K562 (cell line): Measurements from ENCODE around the gene WWOX. TPM values are rescaled to one million over a fixed set of nuclear protein-coding genes. Genes with fewer than 3 reads are reported as not detected.

Experiments
- ATAC-seq: fragments of 200-7000 bp; cut with Tn5 transposase; 3 replicates; pipeline ENCODE4 v1.9.1; 2020; ENCODE audit warnings: moderate library complexity
- BruUV-seq: library from RNA; stranded (reverse); fragments of 400-500 nt; replicated peaks from 2 replicates; lab custom pipeline; 2021; lab: Mats Ljungman, UMichigan
- CTCF ChIA-PET: fragments of 300-600 bp; formaldehyde crosslinking; extraction: SDS; loops from one replicate; lab custom pipeline; 2021; ENCODE audit warnings: low intra/inter-chr PET ratio; lab: Yijun Ruan, JAX
- POLR2A ChIA-PET: fragments of 300-600, 350-650 bp; sonication (Branson Sonifier 250); formaldehyde crosslinking; extraction: SDS; loops from one replicate; lab custom pipeline; 2021; ENCODE audit warnings: antibody characterized with exemption, inconsistent platforms; lab: Yijun Ruan, JAX
- DNase-seq, 4 experiments: peaks; one replicate each; pipeline versions ENCODE4 v3.0.0 to v3.0.0-alpha.2; 2011 to 2018; ENCODE audit warnings: low spot score in 3 of 4, mixed read lengths in 3 of 4; ENCODE audit errors: extremely low read depth in 1 of 4
- FAIRE-seq: peaks from 2 replicates; lab custom pipeline; 2011; peaks lifted over from hg19 to GRCh38; lab: Jason Lieb, UNC
- H2AFZ ChIP-seq: 2 replicates; pipeline ENCODE4 v1.6.0; 2011; ENCODE audit warnings: low read depth, low read length, control low read depth, inconsistent platforms
- H3K27ac ChIP-seq: fragments of 200-600 bp; 3 replicates; pipeline ENCODE4 v1.8.0; 2011; ENCODE audit warnings: low read depth, mild to moderate bottlenecking, control low read depth, inconsistent platforms, low read length, moderate library complexity, mixed read lengths; ENCODE audit errors: extremely low read depth
- H3K27me3 ChIP-seq, 2 experiments: fragments of 300-600 bp in 1 of 2; 2 replicates in 1 of 2; 3 replicates in 1 of 2; pipeline versions ENCODE4 v1.6.0 to v1.8.0; 2011; ENCODE audit warnings: inconsistent platforms in 2 of 2, low read length in 2 of 2, mild to moderate bottlenecking in 1 of 2, mixed read lengths in 1 of 2, moderate library complexity in 1 of 2; ENCODE audit not compliant: control insufficient read depth in 2 of 2, insufficient read depth in 2 of 2
- H3K36me3 ChIP-seq: fragments of 300-600 bp; 3 replicates; pipeline ENCODE4 v1.8.0; 2011; ENCODE audit warnings: mild to moderate bottlenecking, low read length, inconsistent platforms; ENCODE audit not compliant: control insufficient read depth, insufficient read depth
- H3K4me1 ChIP-seq, 2 experiments: fragments of 200-600 bp in 1 of 2; replicated peaks in 1 of 2; 2 replicates in 1 of 2; 3 replicates in 1 of 2; pipeline versions ENCODE4 v1.5.1 to v1.8.0; 2011; ENCODE audit warnings: inconsistent platforms in 2 of 2, low read length in 2 of 2, mild to moderate bottlenecking in 1 of 2, mixed read lengths in 1 of 2, moderate library complexity in 1 of 2; ENCODE audit not compliant: control insufficient read depth in 2 of 2, insufficient read depth in 2 of 2
- H3K4me2 ChIP-seq: 2 replicates; pipeline ENCODE4 v1.6.1; 2011; ENCODE audit warnings: low read length, control low read depth, inconsistent platforms, mixed read lengths; ENCODE audit not compliant: insufficient read depth
- H3K4me3 ChIP-seq: fragments of 200-600 bp; sonication (generic), shearing (Covaris generic); 2 replicates; pipeline ENCODE4 v1.5.1; 2016; ENCODE audit warnings: control low read depth, inconsistent platforms
- H3K79me2 ChIP-seq: fragments of 200-600 bp; 3 replicates; pipeline ENCODE4 v1.8.0; 2011; ENCODE audit warnings: low read length, inconsistent platforms; ENCODE audit not compliant: control insufficient read depth, insufficient read depth
- H3K9ac ChIP-seq, 2 experiments: 2 replicates each; pipeline versions ENCODE4 v1.6.0 to v1.6.1; 2011; ENCODE audit warnings: low read depth in 2 of 2, low read length in 2 of 2, control low read depth in 1 of 2, inconsistent platforms in 1 of 2, mild to moderate bottlenecking in 1 of 2, mixed read lengths in 1 of 2; ENCODE audit not compliant: insufficient read depth in 1 of 2
- H3K9me1 ChIP-seq: one replicate; pipeline ENCODE4 v1.6.0; 2011; ENCODE audit warnings: inconsistent platforms, mild to moderate bottlenecking, low read length, moderate library complexity; ENCODE audit not compliant: control insufficient read depth, insufficient read depth
- H3K9me3 ChIP-seq: replicated peaks from 2 replicates; pipeline ENCODE4 v1.5.1; 2011; ENCODE audit warnings: low read depth, low read length, inconsistent platforms; ENCODE audit not compliant: control insufficient read depth, insufficient read depth
- H4K20me1 ChIP-seq: replicated peaks from 2 replicates; pipeline ENCODE4 v1.6.1; 2011; ENCODE audit warnings: low read length, inconsistent platforms, mixed read lengths; ENCODE audit not compliant: control insufficient read depth, insufficient read depth
- CEBPG ChIP-seq, 3 experiments: fragments of 200-800 bp in 1 of 3; sonication (Bioruptor generic) in 1 of 3; sonication (generic) in 1 of 3; formaldehyde crosslinking in 1 of 3; IDR thresholded peaks in 2 of 3; conservative IDR thresholded peaks in 1 of 3; 2 replicates each; pipeline versions ENCODE4 v1.6.1 to v1.8.0; 2016 to 2022; ENCODE audit warnings: missing compliant biosample characterization in 2 of 3, missing genetic modification characterization in 2 of 3, mild to moderate bottlenecking in 1 of 3, missing genetic modification reagents in 1 of 3
- WGBS: fragments of 100-300 bp; shearing (Covaris generic); methylation state at CpG from one replicate; pipeline ENCODE4 v1.1.6; 2016; ENCODE audit warnings: low coverage, mixed read lengths; ENCODE audit not compliant: insufficient coverage; ENCODE audit errors: missing lambda C conversion rate; 5-methylcytosine and 5-hydroxymethylcytosine counted together
- in situ Hi-C: fragments of 300-500 bp; cut with MboI; formaldehyde crosslinking; loops from 4 replicates; pipeline ENCODE4 v1.15.0; 2018; ENCODE audit warnings: inconsistent platforms, mixed read lengths
- intact Hi-C: fragments of 100-400 bp; cut with micrococcal nuclease; formaldehyde crosslinking; loops from 2 replicates; pipeline ENCODE4 v1.14.2; 2022
- polyA plus RNA-seq, 8 experiments: library from polyadenylated mRNA; depleted of rRNA in 4 of 8; stranded (reverse) in 5 of 8; unstranded in 3 of 8; fragments of >200 nt; fragmentation: Nextera tagmentation in 2 of 8; fragmentation: Illumina TruSeq in 1 of 8; extraction: Ambion mirVana in 2 of 8; extraction: Trizol in 1 of 8; gene quantifications; 2 replicates each; pipeline versions ENCODE4 v1.2.1 to v1.2.3, GENCODE V29; 2011 to 2014; ENCODE audit warnings: inconsistent platforms in 1 of 8, missing spikeins in 1 of 8
- total RNA-seq, 7 experiments: library from RNA; depleted of rRNA in 6 of 7; stranded (reverse); fragments of >200 nt in 6 of 7; fragmentation: Illumina TruSeq in 2 of 7; extraction: Trizol in 2 of 7; gene quantifications; 2 replicates each; pipeline versions ENCODE4 v1.2.1 to v1.2.3, GENCODE V29; 2011 to 2021; ENCODE audit warnings: low replicate concordance in 1 of 7
- TF ChIP-seq, protein P1 (sequence below): sonication (generic); formaldehyde crosslinking; IDR thresholded peaks from 2 replicates; pipeline ENCODE4 v1.8.0; 2022; ENCODE audit warnings: missing genetic modification reagents, mild to moderate bottlenecking, borderline replicate concordance

WWOX gene
- total and polyA plus RNA-seq, 9 of the 15 experiments (the other 6 are each of a cell fraction or from before 2014, with no cell fraction given): 1.6 to 22.7 (median 8.1) TPM

DNA sequence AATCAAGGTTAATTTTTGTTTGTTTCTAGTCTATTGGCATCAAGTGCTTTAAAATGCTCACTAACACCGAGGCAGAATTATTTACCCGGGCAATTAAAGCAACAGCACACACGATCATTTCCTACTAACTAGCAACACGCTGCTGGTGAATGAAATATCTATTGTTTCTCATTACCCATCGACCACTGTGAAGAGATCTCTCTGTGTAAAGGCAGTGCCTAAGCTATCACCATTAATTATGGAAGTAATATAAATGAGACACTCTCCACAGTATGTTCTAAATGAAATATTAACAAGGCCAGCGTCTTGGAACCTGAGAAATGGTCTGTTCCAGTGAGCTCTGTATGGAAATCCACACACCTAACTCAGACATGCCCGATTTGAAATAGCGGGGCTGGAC is 1103.5 kb downstream of the WWOX start:
- no peak overlapping the region for H2AFZ ChIP-seq
- WGBS: under 1% methylated on average over 8 of the region's 8 CpGs
- no peaks in the 10 kb centered on the region for H3K9me1 ChIP-seq
- H3K9me3 ChIP-seq: no peaks in the 10 kb centered on the region
- TF ChIP-seq CEBPG (CRISPR knock-in tag; IDR thresholded peaks at IDR 0.05) (no peak), CEBPG (tag; conservative IDR thresholded peaks at IDR 0.05 in 1 of 2, IDR thresholded peaks at IDR 0.05 in 1 of 2) (0 out of 4 replicates have a peak, but pooled peaks of 1 of the 2 experiments have one; percentile 15)
- TF ChIP-seq, protein P1, sequence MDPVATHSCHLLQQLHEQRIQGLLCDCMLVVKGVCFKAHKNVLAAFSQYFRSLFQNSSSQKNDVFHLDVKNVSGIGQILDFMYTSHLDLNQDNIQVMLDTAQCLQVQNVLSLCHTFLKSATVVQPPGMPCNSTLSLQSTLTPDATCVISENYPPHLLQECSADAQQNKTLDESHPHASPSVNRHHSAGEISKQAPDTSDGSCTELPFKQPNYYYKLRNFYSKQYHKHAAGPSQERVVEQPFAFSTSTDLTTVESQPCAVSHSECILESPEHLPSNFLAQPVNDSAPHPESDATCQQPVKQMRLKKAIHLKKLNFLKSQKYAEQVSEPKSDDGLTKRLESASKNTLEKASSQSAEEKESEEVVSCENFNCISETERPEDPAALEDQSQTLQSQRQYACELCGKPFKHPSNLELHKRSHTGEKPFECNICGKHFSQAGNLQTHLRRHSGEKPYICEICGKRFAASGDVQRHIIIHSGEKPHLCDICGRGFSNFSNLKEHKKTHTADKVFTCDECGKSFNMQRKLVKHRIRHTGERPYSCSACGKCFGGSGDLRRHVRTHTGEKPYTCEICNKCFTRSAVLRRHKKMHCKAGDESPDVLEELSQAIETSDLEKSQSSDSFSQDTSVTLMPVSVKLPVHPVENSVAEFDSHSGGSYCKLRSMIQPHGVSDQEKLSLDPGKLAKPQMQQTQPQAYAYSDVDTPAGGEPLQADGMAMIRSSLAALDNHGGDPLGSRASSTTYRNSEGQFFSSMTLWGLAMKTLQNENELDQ (CRISPR knock-in tag): no peak
- FAIRE-seq (no peak), ATAC-seq (no peak), DNase-seq (no peak)
- POLR2A ChIA-PET: no interaction called here
- no peaks in the 10 kb centered on the region for H3K36me3 ChIP-seq
- H3K79me2 ChIP-seq: no peaks in the 10 kb centered on the region
- H3K9ac ChIP-seq: no peak overlapping the region
- H3K4me3 ChIP-seq: no peak overlapping the region
- H3K4me2 ChIP-seq: no peak overlapping the region
- H3K27me3 ChIP-seq: peaks cover 3 to 18% of the 10 kb centered on the region in 2 experiments; a peak in 4 of 5 replicates
- no peaks in the 10 kb centered on the region for H3K4me1 ChIP-seq
- no peak overlapping the region for H3K27ac ChIP-seq
- CTCF ChIA-PET: no interaction called here
- H4K20me1 ChIP-seq: peaks cover 4% of the 10 kb centered on the region; the same call in 1 of the 2 replicates
- no TSS peak for BruUV-seq
- in situ Hi-C loops (no loop called here), intact Hi-C loops (no loop called here)
